HG02763 (cell line): Measurements from ENCODE around the gene PRR12.

Experiments used
- ATAC-seq: cut with Tn5 transposase; IDR thresholded peaks from one replicate; pipeline ENCODE4 v1.9.1; 2021; ENCODE audit warnings: mild to moderate bottlenecking, moderate library complexity; ENCODE audit not compliant: unreplicated experiment

The PRR12 gene

GRCh38 chr19:49564616-49565045 lies 26.4 kb upstream of the PRR12 start:
- no peak for ATAC-seq

DNA sequence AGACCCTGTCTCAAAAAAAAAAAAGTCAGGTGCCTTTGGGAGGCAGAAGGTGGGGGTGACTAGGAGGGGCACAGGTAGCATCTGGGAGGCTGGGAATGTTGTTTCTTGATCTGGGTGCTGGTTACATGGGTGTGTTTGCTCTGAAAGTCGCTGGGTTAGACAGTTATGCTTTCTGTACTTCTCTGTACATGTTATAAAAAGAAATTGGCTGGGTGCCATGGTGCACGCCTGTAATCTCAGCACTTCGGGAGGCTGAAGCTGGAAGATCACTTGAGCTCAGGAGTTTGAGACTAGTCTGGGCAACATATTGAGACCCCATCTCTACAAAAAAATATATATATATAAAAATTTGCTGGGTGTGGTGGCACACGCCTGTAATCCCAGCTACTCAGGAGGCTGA lies 25.7 kb upstream of the PRR12 start:
- ATAC-seq = no peak

GRCh38 chr19:49566302-49566701 lies 24.7 kb upstream of the PRR12 start:
- ATAC-seq = no peak

DNA sequence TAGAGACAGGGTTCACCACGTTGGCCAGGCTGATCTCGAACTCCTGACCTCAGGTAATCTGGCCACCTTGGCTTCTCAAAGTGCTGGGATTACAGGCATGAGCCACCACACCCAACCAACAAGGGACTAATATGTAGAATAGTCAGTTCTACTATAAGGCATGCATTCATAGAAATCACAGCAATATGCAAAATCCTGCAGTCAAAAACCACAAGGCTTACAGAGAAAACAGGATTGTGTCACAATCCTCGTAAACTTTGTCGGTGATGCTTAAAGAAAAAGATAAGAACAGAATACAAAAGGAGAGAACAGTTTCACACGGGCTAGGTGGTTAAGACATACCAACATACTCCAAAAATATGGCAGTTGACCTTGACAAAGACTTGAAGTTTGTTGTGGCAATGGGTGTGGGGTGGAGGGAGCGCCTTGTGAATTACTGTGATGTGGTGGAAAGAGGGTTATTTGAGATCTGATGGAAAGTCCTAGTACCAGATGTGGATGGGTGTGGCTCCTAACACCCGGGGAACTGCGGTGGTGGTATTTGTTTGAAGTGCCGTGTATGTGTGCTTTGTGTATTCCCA lies 23.0 kb upstream of the PRR12 start:
- ATAC-seq = no peak

- ATAC-seq = no peak
These were observed 20.7 kb upstream of the PRR12 start for GRCh38 chr19:49570138-49570856.

DNA sequence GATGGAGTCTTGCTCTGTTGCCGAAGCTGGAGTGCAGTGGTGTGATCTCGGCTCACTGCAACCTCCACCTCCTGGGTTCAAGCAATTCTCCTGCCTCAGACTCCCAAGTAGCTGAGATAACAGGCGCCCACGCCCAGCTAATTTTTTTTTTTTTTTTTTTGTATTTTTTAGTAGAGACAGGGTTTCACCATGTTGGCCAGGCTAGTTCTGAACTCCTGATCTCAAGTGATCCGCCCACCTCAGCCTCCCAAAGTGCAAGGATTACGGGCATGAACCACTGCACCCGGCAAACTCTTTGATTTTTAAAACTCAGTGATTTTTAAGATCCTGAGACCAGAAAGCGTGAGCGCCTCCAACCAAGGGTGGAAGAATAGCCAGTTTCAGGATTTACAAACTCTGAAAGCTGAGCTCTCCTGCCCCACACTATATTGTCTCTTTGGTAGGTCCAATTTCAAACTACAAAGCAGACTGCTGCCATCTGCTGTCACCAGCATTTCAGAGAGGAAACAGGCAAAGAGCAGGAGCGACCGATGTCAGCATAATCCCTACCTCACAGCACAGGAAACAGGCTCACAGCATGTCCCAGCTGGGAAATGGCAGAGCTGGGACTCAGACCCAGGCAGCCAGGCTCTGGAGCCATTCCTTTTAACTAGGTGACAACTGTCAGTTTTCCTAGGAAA lies 19.8 kb upstream of the PRR12 start:
- no peak for ATAC-seq

DNA sequence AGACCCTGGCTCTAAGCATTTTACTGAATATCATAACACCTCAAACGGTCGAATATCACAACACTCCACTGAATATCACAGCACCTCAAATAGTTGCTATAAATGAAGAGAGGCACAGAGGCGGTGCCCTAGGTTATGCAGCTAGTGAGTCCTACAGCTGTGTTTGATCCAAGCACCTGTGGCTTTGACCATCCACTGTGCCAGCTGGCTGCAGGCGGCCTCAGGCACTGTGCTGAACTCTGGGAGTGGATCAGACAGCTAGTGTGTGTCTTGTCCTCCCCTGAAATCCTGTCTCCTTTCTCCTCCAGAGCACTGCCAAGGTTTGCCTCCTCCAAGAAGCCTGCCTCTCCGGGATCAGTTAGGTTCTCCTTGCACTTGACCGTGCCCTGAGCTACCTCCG lies 18.0 kb upstream of the PRR12 start:
- ATAC-seq = no peak

- no peak for ATAC-seq
These were observed 17.6 kb upstream of the PRR12 start for GRCh38 chr19:49573425-49573824.

DNA sequence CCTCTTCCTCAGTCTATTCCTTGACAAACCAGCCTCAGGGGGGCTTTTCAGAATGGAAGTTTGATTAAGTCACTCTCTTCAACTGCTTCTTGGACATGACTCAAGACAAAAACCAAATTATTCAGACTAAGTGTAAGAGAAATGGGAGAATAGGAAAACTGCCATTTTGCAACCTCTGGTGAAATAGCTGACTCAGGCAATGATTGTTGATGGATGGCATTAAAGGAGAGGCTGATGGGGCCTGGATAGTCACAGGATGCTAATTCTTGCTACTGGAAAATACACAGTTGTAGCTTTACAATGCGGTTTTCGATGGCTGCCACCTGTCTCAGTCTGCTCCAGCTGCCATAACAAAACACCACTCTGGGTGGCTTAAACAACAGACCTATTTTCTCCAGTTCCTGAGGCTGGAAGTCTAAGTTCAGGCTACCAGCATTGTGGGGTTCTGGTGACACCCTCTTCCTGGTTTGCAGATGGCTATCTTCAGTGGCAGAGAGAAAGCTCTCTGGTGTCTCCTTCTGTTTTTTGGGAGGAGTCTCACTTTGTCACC lies 16.7 kb upstream of the PRR12 start:
- no peak for ATAC-seq

- no peak for ATAC-seq
These were observed 11.8 kb upstream of the PRR12 start for GRCh38 chr19:49579193-49579592.

GRCh38 chr19:49579947-49580263 lies 11.1 kb upstream of the PRR12 start:
- no peak for ATAC-seq

DNA sequence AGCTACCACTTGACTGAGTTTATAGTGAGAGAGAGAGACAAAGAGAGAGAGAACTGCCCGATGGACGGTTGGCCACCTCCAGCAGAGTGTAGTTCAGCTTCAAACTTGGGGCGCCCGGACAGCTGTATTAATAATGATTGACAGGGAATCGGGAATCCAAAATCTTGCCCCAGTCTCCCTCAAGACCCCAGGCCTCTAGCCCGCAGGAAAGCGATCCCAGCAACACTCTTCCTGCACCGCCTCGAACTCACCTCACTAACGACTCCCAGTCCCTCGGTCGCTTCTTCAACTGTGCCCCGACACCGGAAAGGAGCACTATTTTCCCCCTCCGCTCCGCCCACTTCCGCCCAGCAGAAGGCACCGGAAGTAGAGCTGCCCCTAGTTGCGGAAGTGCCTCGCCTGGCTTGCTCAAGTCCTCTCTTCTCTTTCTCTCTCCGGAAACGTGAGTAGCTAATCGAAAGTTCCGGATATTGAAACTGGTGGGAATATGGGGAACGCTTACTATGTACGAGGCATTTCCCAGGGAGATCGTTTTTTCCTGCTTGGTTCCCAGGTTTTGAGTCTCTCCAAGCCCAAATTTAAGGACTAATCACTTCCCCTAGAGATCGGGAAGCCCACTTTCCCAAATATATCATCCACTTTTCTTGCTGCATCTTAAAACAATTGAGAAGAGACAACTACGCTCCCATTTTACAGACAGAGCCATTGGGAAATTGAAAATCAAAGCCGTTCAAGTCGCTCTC lies 10.5 kb upstream of the PRR12 start, which contains the start of gene NOSIP:
Gene NOSIP (minus strand): TSS at position 293 of the 743 bp plus-strand sequence. CDS start 19,865 bp downstream, outside the sequence.
- peak; percentile 90 for ATAC-seq

- no peak for ATAC-seq
These were observed 9.9 kb upstream of the PRR12 start, which contains the start of gene PRRG2 for GRCh38 chr19:49581007-49581508. TSS of gene PRRG2 (plus strand) at chr19:49581316. CDS start at chr19:49583220, 1,904 bp downstream.

DNA sequence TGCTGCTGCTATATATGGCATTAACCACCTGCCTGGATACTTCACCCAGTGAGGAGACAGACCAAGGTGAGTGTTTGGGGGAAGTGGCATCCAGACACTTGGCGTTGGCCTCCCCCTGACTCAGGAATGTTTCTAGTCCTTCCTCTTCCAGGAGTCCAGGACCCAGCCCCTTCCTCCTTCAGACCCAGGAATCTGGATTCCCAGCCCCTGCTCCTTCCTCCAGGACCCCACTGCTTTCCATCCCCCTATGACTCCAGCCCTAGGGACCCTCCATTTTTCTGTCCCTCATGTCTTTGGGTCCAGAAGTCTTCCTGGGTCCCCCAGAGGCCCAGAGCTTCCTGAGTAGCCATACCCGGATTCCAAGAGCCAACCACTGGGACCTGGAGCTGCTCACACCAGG lies 7.7 kb upstream of the PRR12 start:
- no peak for ATAC-seq

DNA sequence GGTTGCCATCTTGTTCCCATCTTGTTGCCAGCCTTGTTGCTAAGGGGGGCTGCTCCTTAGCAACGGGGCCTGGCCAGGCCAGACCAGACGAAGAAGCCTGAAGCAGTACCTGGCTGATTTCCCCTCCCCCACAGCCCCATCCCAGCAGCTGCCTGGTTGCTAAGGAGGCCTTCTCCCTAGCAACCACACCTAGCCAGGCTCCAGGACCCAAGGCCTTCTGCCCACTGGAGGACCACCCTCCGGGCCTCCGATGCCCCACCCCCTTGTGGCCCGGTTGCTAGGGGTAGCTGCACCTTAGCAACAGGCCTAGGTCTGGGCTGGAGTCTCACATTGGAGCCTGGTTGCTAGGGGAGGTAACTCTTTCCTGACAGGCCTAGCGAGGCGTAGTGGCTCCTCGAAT lies 6.0 kb upstream of the PRR12 start:
- no peak for ATAC-seq

- ATAC-seq = no peak
These were observed 3.8 kb upstream of the PRR12 start for GRCh38 chr19:49587227-49587626.

DNA sequence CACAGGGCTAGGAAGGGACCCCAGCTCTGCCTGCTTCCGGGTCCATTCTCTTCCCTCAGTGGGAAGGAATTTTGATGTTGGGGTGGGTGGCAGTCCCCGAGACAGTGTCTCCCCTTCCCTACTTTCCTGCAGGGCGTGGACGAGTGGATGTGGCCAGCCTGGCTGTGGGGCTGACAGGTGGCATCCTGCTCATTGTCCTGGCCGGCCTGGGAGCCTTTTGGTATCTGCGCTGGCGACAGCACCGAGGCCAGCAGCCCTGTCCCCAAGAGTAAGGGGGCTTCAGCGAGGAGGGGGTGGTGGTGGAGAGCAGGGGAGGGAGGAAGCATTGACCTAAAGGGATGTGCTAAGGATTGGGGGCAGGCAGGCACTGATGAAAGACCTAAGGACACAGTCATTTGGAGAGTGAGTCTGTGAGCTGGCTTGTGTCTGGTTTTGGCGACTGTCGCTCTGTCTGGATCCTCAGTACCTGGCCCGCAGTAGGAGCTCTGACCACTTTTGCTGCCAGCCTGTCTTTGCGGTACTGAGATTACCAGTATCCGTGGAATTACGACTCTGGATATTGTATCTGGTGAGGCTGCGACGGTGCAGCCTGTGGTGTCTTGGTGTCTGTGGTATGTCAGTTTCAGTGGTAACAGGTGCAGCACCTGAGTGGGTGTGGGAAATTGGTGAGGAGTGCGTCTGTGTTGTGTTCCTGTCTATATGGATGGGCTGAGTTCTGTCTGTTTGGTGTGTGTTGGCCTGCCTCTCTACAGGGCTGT lies 2.4 kb upstream of the PRR12 start:
- no peak for ATAC-seq

DNA sequence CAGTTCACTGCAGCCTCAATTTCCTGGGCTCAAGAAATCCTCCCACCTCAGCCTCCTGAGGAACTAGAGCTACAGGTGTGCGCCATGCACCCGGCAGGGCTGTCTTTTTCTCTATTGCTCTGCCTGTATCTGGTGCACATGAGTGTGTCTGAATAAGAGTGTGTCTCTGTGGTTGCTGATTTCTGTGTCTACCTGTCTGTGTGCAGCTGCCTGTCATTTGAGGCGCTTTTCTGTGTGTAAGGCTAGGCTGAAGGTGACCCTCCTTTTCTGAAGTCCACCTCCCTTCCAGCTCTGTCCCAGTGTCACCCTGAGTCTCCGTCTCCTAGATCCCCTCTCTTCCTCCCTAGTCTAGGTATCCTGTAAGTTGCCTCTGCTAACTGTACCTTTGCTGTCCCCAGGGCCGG lies 1.5 kb upstream of the PRR12 start:
- ATAC-seq = no peak

DNA sequence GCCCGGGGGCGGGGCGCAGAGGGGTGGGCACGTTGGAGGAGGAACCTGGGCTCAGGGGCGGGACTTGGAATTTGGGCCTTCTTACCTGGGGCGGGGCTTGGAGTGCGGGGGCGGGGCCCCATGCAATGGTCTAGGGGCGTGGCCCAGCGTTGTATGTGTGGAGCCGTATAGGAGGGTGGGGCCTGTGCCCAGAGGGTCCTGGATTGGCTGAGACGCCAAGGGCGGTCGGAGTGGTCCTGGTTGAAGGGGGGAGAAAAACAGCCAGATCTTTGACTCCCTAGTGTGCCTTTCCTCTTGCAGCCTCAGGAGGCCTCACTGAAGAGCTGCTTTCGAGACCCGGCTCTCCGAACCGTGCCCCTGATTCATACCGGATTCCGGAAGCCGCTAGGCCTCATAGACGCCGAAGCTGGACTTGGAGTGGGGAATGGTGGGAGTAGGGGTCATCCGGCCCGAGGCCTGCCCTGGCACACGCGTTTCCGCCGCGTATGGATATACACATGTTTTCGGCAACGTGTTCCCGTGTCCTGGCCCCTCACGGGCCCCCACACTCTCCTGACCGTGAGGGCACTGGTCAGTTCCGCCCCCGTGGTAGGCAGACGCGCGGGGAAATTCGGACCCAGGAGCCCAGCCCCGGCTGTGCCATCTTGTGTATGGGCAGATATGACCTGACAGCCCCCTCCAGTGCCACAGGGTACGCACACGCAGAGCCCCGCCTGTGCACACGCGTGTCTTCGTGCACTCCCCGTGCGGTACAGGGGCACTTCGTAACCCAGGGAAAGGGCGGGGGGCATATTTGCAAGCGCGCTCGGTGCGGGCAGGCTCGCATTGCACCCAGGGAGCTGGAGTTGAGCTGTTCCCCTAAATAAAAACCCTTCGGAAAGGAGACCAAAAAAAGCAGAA lies 661 bp upstream of the PRR12 start:
- ATAC-seq = peak; percentile 49
